T-helper 1 cell treated with Interleukin-12 subunit alpha and Interleukin-12 subunit beta and Interleukin-4 antibody, amounts not matched to agents 30 μg/mL and 1 μg/mL, for 36 hours (primary cell): ENCODE results near the gene GLDC.

Experiments
- H3K27ac Mint-ChIP-seq: one replicate; pipeline ENCODE4 v1.8.0; 2021; ENCODE audit warnings: mild to moderate bottlenecking, mixed read lengths
- H3K27me3 Mint-ChIP-seq: one replicate; pipeline ENCODE4 v1.8.0; 2021; ENCODE audit warnings: low read depth, mixed read lengths
- H3K36me3 Mint-ChIP-seq: one replicate; pipeline ENCODE4 v1.8.0; 2021; ENCODE audit warnings: low read depth, mixed read lengths
- H3K4me1 Mint-ChIP-seq: one replicate; pipeline ENCODE4 v1.8.0; 2021; ENCODE audit warnings: low read depth, mixed read lengths
- H3K4me3 Mint-ChIP-seq: one replicate; pipeline ENCODE4 v1.8.0; 2021; ENCODE audit warnings: mild to moderate bottlenecking, moderate library complexity, mixed read lengths
- H3K9me3 Mint-ChIP-seq: one replicate; pipeline ENCODE4 v1.8.0; 2021; ENCODE audit warnings: mixed read lengths

The GLDC gene

DNA sequence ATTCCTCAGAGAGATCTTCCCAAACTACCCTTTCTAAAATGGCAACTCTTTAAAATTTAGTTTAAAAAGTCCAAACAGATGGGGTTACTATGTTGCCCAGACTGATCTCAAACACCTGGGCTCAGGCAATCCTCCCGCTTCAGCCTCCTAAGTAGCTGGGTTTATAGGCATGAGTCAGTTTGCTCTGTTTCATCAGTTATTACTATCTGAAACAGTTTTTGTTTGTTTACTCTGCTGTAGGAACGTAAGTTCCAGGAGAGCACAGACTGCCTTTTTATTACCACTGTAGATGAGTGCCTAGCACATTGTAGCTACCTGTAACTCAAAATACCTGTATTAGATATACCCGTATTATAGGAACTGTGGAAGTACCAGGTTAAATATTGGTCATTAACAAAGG is 143.1 kb downstream of the GLDC start:
- H3K4me3 Mint-ChIP-seq = no peak overlapping the region
- H3K27me3 Mint-ChIP-seq = no peaks in the 10 kb centered on the region
- no peak overlapping the region for H3K27ac Mint-ChIP-seq
- peaks cover 4% of the 10 kb centered on the region for H3K4me1 Mint-ChIP-seq
- H3K36me3 Mint-ChIP-seq = peaks cover 36% of the 10 kb centered on the region
- H3K9me3 Mint-ChIP-seq = no peaks in the 10 kb centered on the region

DNA sequence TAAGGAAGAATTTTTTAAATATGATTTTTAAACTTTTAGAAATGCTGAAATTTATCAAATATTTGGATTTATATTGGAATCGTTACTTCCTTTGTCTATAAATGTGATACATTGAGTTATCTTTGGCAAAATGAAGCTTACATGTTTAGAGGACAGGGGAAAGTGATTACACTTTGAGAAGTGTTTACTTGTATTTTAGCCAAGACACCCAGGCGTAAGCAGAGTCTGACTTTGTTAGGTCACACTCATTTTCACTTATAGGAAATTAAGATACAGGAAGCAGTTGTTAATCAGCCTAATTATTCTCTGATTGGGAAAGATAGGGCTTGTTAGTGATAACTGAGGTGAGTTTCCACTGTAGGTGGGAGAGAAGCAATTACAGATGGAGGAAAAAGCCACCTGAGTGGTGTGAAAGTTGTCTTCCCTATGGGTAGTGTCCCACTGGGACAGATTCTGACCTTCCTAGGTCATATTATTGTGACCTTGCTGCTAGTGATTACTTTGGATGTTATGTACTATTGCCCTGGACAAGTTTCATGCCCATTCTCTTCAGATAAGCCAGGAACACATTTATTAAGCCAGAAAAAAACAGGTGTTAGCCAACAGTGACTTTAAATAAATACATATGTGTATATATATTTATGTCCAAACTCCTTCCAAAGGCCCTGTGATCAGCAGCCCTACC is 143.9 kb downstream of the GLDC start:
- Mint-ChIP-seq H3K4me3 (no peak overlapping the region), H3K9me3 (no peaks in the 10 kb centered on the region), H3K4me1 (peaks cover 4% of the 10 kb centered on the region), H3K27me3 (no peaks in the 10 kb centered on the region), H3K36me3 (peaks cover 38% of the 10 kb centered on the region), H3K27ac (no peak overlapping the region)

DNA sequence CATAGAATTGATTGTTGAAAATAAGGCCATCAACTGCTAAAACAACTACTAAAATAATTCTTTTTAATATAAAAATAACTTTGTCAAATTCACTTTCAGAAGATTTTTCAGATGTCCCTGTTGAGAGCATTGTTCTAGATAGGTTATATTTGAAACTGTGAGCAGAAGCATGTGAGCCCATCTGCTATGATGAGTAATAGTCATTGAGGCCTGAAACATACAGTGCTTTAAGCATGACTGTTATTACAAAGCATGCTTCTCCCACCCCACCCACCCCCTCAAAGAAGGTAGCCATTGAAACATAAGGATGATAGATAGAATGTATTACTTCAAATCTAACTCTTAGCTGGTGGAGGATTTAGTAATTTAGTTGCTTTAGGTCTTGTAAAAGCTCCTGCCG is 146.5 kb downstream of the GLDC start:
- Mint-ChIP-seq H3K27me3 (no peaks in the 10 kb centered on the region), H3K27ac (peak overlapping the region; percentile 32), H3K9me3 (no peaks in the 10 kb centered on the region), H3K4me3 (no peak overlapping the region), H3K36me3 (peaks cover 28% of the 10 kb centered on the region), H3K4me1 (peaks cover 4% of the 10 kb centered on the region)

DNA sequence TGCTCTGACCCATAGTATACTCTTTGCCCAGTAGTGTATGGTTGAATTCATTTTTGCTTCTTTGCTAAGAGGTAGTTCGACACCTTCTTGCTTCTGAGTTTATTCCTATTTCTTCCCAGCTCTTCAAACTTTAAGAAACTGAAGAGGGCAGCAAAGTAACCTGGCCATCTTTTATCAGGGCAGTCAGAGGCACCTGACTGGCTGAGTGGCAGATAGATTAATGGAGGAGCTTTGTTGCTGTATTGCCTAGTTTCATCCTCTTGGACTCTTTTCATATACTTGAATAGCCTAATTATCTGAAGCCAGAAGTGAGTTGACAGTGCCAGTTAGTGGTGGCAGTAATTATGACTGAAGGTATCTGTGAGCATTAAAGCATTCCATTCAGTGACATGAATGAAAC is 150.1 kb downstream of the GLDC start:
- Mint-ChIP-seq H3K4me1 (peaks cover 11% of the 10 kb centered on the region), H3K9me3 (no peaks in the 10 kb centered on the region), H3K4me3 (no peak overlapping the region), H3K27me3 (no peaks in the 10 kb centered on the region), H3K36me3 (peaks cover 31% of the 10 kb centered on the region), H3K27ac (no peak overlapping the region)

DNA sequence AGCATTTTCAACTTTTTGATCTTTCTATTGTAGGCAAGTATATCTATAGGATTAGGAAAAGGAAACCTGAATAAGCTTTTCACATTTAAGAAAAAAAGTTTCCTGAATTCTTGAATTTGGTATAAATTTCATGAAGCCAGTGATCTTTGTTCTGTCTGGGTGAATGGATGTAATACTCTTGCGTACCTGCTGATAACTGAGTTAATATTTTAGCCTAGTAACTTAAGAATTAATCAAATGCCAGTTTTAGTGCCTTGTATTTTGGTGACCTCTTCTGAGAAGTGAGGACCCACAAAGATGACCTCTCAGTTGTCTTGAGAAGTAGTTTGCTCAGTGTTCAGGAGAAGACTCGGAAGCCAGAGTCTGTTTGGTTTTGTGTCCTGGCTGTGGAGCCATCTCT is 154.7 kb downstream of the GLDC start:
- H3K36me3 Mint-ChIP-seq = peaks cover 24% of the 10 kb centered on the region
- no peak overlapping the region for H3K27ac Mint-ChIP-seq

DNA sequence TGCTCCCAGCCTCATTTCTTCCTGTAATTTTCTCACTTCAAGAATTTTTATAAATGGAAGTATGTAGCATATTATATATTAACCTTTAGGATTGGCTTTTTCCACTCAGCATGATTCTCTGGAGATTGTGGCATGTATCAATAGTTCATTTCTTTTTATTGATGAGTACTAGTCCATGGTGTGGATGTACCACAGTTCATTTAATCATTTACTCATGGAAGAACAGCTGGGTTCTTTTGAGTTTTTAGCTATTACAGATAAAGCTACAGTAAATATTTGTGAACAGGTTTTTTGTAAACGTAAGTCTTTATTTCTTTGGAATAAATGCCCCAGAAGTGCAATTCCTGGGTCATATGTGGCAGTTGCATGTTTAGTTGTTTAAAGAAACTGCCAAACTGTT is 156.4 kb downstream of the GLDC start:
- H3K4me3 Mint-ChIP-seq = no peak overlapping the region
- no peaks in the 10 kb centered on the region for H3K9me3 Mint-ChIP-seq
- H3K4me1 Mint-ChIP-seq = peaks cover 8% of the 10 kb centered on the region
- H3K27ac Mint-ChIP-seq = no peak overlapping the region
- H3K36me3 Mint-ChIP-seq = peaks cover 31% of the 10 kb centered on the region
- no peaks in the 10 kb centered on the region for H3K27me3 Mint-ChIP-seq

More for the DNA sequence above, 154.7 kb downstream of the GLDC start:
- no peak overlapping the region for H3K4me3 Mint-ChIP-seq
- H3K9me3 Mint-ChIP-seq = no peaks in the 10 kb centered on the region
- H3K4me1 Mint-ChIP-seq = peaks cover 8% of the 10 kb centered on the region
- H3K27me3 Mint-ChIP-seq = no peaks in the 10 kb centered on the region

- no peaks in the 10 kb centered on the region for H3K27me3 Mint-ChIP-seq
- no peak overlapping the region for H3K4me3 Mint-ChIP-seq
- H3K27ac Mint-ChIP-seq = no peak overlapping the region
- H3K9me3 Mint-ChIP-seq = no peaks in the 10 kb centered on the region
- peaks cover 8% of the 10 kb centered on the region for H3K4me1 Mint-ChIP-seq
- peaks cover 27% of the 10 kb centered on the region for H3K36me3 Mint-ChIP-seq
Measured at GRCh38 chr9:6488395-6488794, 157.1 kb downstream of the GLDC start.

- Mint-ChIP-seq H3K27ac (no peak overlapping the region), H3K27me3 (no peaks in the 10 kb centered on the region), H3K9me3 (no peaks in the 10 kb centered on the region), H3K4me3 (no peak overlapping the region), H3K36me3 (peaks cover 24% of the 10 kb centered on the region), H3K4me1 (no peaks in the 10 kb centered on the region)
Measured at GRCh38 chr9:6484210-6484609, 161.3 kb downstream of the GLDC start.
